Measurements from ENCODE around the gene MTMR6. TPM values are rescaled to one million over a fixed set of nuclear protein-coding genes. Genes with fewer than 3 reads are reported as not detected.

MTMR6 gene
- total and polyA plus RNA-seq, 4 donors, result 5.5 to 23.4 (median 17.8) TPM

- Histone ChIP-seq H3K4me1 (ENCODE audit: control insufficient read depth in 5 of 5, insufficient read depth in 5 of 5, low read length in 5 of 5) (no peaks in the 10 kb centered on the region), H3K9ac (ENCODE audit: insufficient read depth in 1 of 2, low read length in 2 of 2) (no peak overlapping the region), H3K27me3 (ENCODE audit: control insufficient read depth in 3 of 3, insufficient read depth in 3 of 3, low read length in 2 of 3) (peaks cover 0 to 6% (median 6%) of the 10 kb centered on the region in 3 donors), H3K9me3 (ENCODE audit: control insufficient read depth in 4 of 4, insufficient read depth in 3 of 4, low read length in 3 of 4) (no peaks in the 10 kb centered on the region), H3K36me3 (ENCODE audit: control insufficient read depth in 4 of 4, insufficient read depth in 4 of 4, low read length in 4 of 4) (no peaks in the 10 kb centered on the region), H3K27ac (ENCODE audit: low read depth in 1 of 2, low read length in 1 of 2) (no peak overlapping the region), H3K4me3 (no peak overlapping the region)
- WGBS, 2 donors, result 92 to 96% methylated on average over 4 of the region's 4 CpGs
- ATAC-seq (ENCODE audit: insufficient read depth, low FRiP score), result no peak
- TF ChIP-seq CTCF (IDR thresholded peaks at IDR 0.05; ENCODE audit: control extremely low read depth, extremely low read depth), result no peak
- no peak for DNase-seq
Measured at GRCh38 chr13:25225970-25226369, 61.3 kb downstream of the MTMR6 start.

GRCh38 chr13:25224151-25224550 is 63.1 kb downstream of the MTMR6 start:
- H3K9ac ChIP-seq (ENCODE audit: insufficient read depth in 1 of 2, low read length in 2 of 2), result no peak overlapping the region
- H3K9me3 ChIP-seq (ENCODE audit: control insufficient read depth in 4 of 4, insufficient read depth in 3 of 4, low read length in 3 of 4), result no peaks in the 10 kb centered on the region
- no peaks in the 10 kb centered on the region for H3K4me1 ChIP-seq (ENCODE audit: control insufficient read depth in 5 of 5, insufficient read depth in 5 of 5, low read length in 5 of 5)
- H3K4me3 ChIP-seq, result no peak overlapping the region
- no peak overlapping the region for H3K27ac ChIP-seq (ENCODE audit: low read depth in 1 of 2, low read length in 1 of 2)
- no peaks in the 10 kb centered on the region for H3K36me3 ChIP-seq (ENCODE audit: control insufficient read depth in 4 of 4, insufficient read depth in 4 of 4, low read length in 4 of 4)
- TF ChIP-seq CTCF (IDR thresholded peaks at IDR 0.05; ENCODE audit: control extremely low read depth, extremely low read depth), result no peak
- 94 to 96% methylated on average over 9 of the region's 9 CpGs for WGBS, 2 donors
- ATAC-seq (ENCODE audit: insufficient read depth, low FRiP score) (no peak), DNase-seq (no peak)
- H3K27me3 ChIP-seq (ENCODE audit: control insufficient read depth in 3 of 3, insufficient read depth in 3 of 3, low read length in 2 of 3), result peaks cover 0 to 6% (median 6%) of the 10 kb centered on the region in 3 donors

GRCh38 chr13:25222740-25223139 is 64.5 kb downstream of the MTMR6 start:
- ATAC-seq (ENCODE audit: insufficient read depth, low FRiP score) (no peak), DNase-seq (no peak)
- no peak overlapping the region for H3K27ac ChIP-seq (ENCODE audit: low read depth in 1 of 2, low read length in 1 of 2)
- TF ChIP-seq CTCF (IDR thresholded peaks at IDR 0.05; ENCODE audit: control extremely low read depth, extremely low read depth), result no peak
- H3K4me1 ChIP-seq (ENCODE audit: control insufficient read depth in 5 of 5, insufficient read depth in 5 of 5, low read length in 5 of 5), result no peaks in the 10 kb centered on the region
- no peaks in the 10 kb centered on the region for H3K9me3 ChIP-seq (ENCODE audit: control insufficient read depth in 4 of 4, insufficient read depth in 3 of 4, low read length in 3 of 4)
- H3K4me3 ChIP-seq, result no peak overlapping the region
- H3K27me3 ChIP-seq (ENCODE audit: control insufficient read depth in 3 of 3, insufficient read depth in 3 of 3, low read length in 2 of 3), result peaks cover 0 to 6% (median under 1%) of the 10 kb centered on the region in 3 donors
- no peaks in the 10 kb centered on the region for H3K36me3 ChIP-seq (ENCODE audit: control insufficient read depth in 4 of 4, insufficient read depth in 4 of 4, low read length in 4 of 4)
- 89 to 90% methylated on average over 9 of the region's 9 CpGs for WGBS, 2 donors
- no peak overlapping the region for H3K9ac ChIP-seq (ENCODE audit: insufficient read depth in 1 of 2, low read length in 2 of 2)

- H3K9ac ChIP-seq (ENCODE audit: insufficient read depth in 1 of 2, low read length in 2 of 2), result no peak overlapping the region
- peaks cover 0 to 3% (median 0%) of the 10 kb centered on the region in 4 donors for H3K9me3 ChIP-seq (ENCODE audit: control insufficient read depth in 4 of 4, insufficient read depth in 3 of 4, low read length in 3 of 4)
- DNase-seq (no peak), ATAC-seq (ENCODE audit: insufficient read depth, low FRiP score) (no peak)
- H3K4me1 ChIP-seq (ENCODE audit: control insufficient read depth in 5 of 5, insufficient read depth in 5 of 5, low read length in 5 of 5), result no peaks in the 10 kb centered on the region
- TF ChIP-seq CTCF (IDR thresholded peaks at IDR 0.05; ENCODE audit: control extremely low read depth, extremely low read depth), result no peak
- no peak overlapping the region for H3K4me3 ChIP-seq
- H3K36me3 ChIP-seq (ENCODE audit: control insufficient read depth in 4 of 4, insufficient read depth in 4 of 4, low read length in 4 of 4), result no peaks in the 10 kb centered on the region
- H3K27me3 ChIP-seq (ENCODE audit: control insufficient read depth in 3 of 3, insufficient read depth in 3 of 3, low read length in 2 of 3), result peaks cover 0 to 2% (median 0%) of the 10 kb centered on the region in 3 donors
- WGBS, 2 donors, result 56 to 66% methylated on average over 5 of the region's 5 CpGs
- H3K27ac ChIP-seq (ENCODE audit: low read depth in 1 of 2, low read length in 1 of 2), result no peak overlapping the region
Measured at GRCh38 chr13:25218019-25218418, 69.3 kb downstream of the MTMR6 start.
